Loucy (cell line): Measurements from ENCODE around the gene HYCC1.

ENCODE experiments used
- CTCF ChIP-seq: fragments of 200-600 bp; sonication (generic); conservative IDR thresholded peaks from 2 replicates; pipeline ENCODE4 v1.5.1; 2014; ENCODE audit warnings: mild to moderate bottlenecking, antibody characterized with exemption, low read length
- EZH2phosphoT487 ChIP-seq: fragments of 200-600 bp; IDR thresholded peaks from 2 replicates; pipeline ENCODE4 v1.6.1; 2018; ENCODE audit warnings: antibody characterized with exemption, mild to moderate bottlenecking, moderate library complexity, borderline replicate concordance

- TF ChIP-seq CTCF (no peak), EZH2phosphoT487 (no peak)
These were observed 28.5 kb downstream of the HYCC1 start for GRCh38 chr7:22985436-22985835.
